Progenitor cell of endocrine pancreas (in vitro differentiated cells): Measurements from ENCODE around the gene STKLD1. TPM values are rescaled to one million over a fixed set of nuclear protein-coding genes. Genes with fewer than 3 reads are reported as not detected.
A peak's percentile ranks its signal among the peaks of the same experiment; 100 is the strongest.

ENCODE experiments used
- DNase-seq: peaks from one replicate; pipeline ENCODE4 v3.0.0; 2021; ENCODE audit warnings: low spot score; ENCODE audit not compliant: unreplicated experiment
- H3K27ac Mint-ChIP-seq: 2 replicates; pipeline ENCODE4 v1.8.0; 2021; ENCODE audit warnings: mild to moderate bottlenecking, moderate library complexity, mixed read lengths
- H3K27me3 Mint-ChIP-seq: 2 replicates; pipeline ENCODE4 v1.8.0; 2021; ENCODE audit warnings: mixed read lengths
- H3K36me3 Mint-ChIP-seq: 2 replicates; pipeline ENCODE4 v1.8.0; 2022; ENCODE audit warnings: mixed read lengths; ENCODE audit not compliant: insufficient read depth
- H3K4me1 Mint-ChIP-seq: 2 replicates; pipeline ENCODE4 v1.8.0; 2021; ENCODE audit warnings: low read depth, mixed read lengths
- H3K4me3 Mint-ChIP-seq: 2 replicates; pipeline ENCODE4 v1.8.0; 2021; ENCODE audit warnings: low read depth, mild to moderate bottlenecking, moderate library complexity, mixed read lengths
- H3K9me3 Mint-ChIP-seq: 2 replicates; pipeline ENCODE4 v1.8.0; 2021; ENCODE audit warnings: low read depth, mixed read lengths
- CTCF ChIP-seq: fragments of 200-600 bp; sonication (generic); IDR thresholded peaks from one replicate; pipeline ENCODE4 v1.5.0; 2021; ENCODE audit warnings: antibody characterized with exemption, mild to moderate bottlenecking; ENCODE audit not compliant: unreplicated experiment
- total RNA-seq: library from RNA; stranded (reverse); gene quantifications from 2 replicates; pipeline ENCODE4 v1.2.1, GENCODE V29; 2021

The STKLD1 gene
- total RNA-seq, 1 donor from 2014 or later, result 4.0 TPM

- peaks cover 7% of the 10 kb centered on the region for H3K4me1 Mint-ChIP-seq
- no peak overlapping the region for H3K4me3 Mint-ChIP-seq
- no peaks in the 10 kb centered on the region for H3K27me3 Mint-ChIP-seq
- no peaks in the 10 kb centered on the region for H3K9me3 Mint-ChIP-seq
- no peaks in the 10 kb centered on the region for H3K36me3 Mint-ChIP-seq
- no peak overlapping the region for H3K27ac Mint-ChIP-seq
- DNase-seq, result no peak
- no peak for TF ChIP-seq CTCF
These were observed 4.6 kb downstream of the STKLD1 start for GRCh38 chr9:133380734-133381133.

DNA sequence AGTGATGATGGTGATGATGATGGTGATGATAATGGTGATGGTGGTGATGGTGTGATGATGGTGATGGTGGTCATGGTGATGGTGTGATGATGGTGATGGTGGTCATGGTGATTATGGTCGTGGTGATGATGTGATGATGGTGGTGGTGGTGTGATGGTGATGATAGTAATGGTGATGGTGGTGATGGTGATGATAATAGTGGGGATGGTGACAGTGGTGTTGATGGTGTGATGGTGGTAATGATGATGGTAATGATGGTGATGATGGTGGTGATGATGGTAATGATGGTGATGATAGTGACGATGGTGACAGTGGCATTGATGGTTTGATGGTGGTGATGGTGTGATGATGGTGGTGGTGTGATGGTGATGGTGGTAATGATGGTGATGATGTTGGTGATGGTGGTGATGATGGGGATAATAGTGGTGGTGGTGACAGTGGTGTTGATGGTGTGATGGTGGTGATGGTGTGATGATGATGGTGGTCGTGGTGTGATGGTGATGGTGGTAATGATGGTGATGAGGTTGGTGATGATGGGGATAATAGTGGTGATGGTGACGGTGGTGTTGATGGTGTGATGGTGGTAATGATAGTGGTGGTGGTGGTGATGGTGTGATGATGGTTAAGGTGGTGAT is 6.5 kb downstream of the STKLD1 start:
- H3K9me3 Mint-ChIP-seq, result no peaks in the 10 kb centered on the region
- no peaks in the 10 kb centered on the region for H3K36me3 Mint-ChIP-seq
- no peak for TF ChIP-seq CTCF
- no peak overlapping the region for H3K4me3 Mint-ChIP-seq
- no peak overlapping the region for H3K27ac Mint-ChIP-seq
- DNase-seq, result no peak
- H3K27me3 Mint-ChIP-seq, result no peaks in the 10 kb centered on the region
- peaks cover 7% of the 10 kb centered on the region for H3K4me1 Mint-ChIP-seq

GRCh38 chr9:133383438-133383837 is 7.3 kb downstream of the STKLD1 start:
- Mint-ChIP-seq H3K9me3 (no peaks in the 10 kb centered on the region), H3K36me3 (no peaks in the 10 kb centered on the region), H3K27ac (no peak overlapping the region), H3K4me1 (peaks cover 7% of the 10 kb centered on the region), H3K4me3 (no peak overlapping the region), H3K27me3 (no peaks in the 10 kb centered on the region)
- TF ChIP-seq CTCF, result no peak
- no peak for DNase-seq

DNA sequence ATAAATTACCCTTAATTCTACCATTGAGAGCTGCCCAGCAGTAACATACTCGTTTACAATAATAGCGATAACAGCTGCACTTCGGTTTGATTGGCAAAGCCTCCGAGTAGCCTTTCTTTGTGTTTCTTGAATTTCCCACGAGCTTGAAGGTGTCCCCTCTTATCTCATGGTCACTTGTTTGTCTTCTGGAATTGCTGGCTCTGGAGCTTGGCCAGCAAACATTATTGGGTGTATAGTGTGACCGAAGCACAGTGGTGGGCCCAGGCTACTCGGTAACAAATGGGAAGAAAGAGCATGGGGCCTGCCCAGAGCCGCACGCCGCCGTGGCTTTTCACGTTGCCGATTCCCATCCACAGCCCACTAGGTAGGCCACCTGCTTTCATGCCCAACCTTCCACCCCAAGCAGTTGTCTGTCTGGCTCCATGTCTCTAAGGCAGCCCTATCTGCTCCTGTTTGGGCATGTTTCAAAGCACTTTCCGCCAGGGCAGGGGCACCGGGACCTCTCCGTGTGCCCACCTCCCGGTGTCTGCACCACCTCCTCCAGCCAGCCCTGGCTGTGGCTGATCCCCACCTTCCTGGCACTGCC is 8.7 kb downstream of the STKLD1 start:
- Mint-ChIP-seq H3K4me3 (no peak overlapping the region), H3K27ac (peak overlapping the region; percentile 70), H3K27me3 (no peaks in the 10 kb centered on the region), H3K4me1 (peaks cover 9% of the 10 kb centered on the region), H3K9me3 (no peaks in the 10 kb centered on the region), H3K36me3 (no peaks in the 10 kb centered on the region)
- no peak for TF ChIP-seq CTCF
- DNase-seq, result no peak

DNA sequence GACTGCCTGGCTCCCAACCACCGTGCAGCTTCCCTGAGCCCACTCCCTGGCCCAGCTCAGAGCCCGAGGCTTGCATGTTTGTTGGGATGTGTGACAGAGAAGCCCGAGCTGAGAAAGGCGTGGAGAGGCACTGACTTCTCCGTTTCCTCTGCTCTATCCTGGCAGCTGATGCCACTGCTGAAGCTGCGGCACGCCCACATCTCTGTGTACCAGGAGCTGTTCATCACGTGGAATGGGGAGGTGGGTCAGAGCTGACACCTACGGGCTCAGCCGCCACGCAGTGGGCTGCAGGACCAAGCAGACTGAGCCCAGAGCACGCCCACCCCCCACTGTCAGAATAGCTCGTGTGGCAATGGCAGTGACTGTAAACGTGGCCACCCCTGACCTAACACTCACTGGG is 9.3 kb downstream of the STKLD1 start:
- no peak for DNase-seq

More for the DNA sequence above, 9.3 kb downstream of the STKLD1 start:
- H3K9me3 Mint-ChIP-seq, result no peaks in the 10 kb centered on the region
- H3K27ac Mint-ChIP-seq, result no peak overlapping the region
- H3K27me3 Mint-ChIP-seq, result no peaks in the 10 kb centered on the region
- TF ChIP-seq CTCF, result no peak
- H3K4me3 Mint-ChIP-seq, result no peak overlapping the region
- H3K36me3 Mint-ChIP-seq, result no peaks in the 10 kb centered on the region
- peaks cover 11% of the 10 kb centered on the region for H3K4me1 Mint-ChIP-seq
